Measurements from ENCODE around the gene DCDC2C. TPM values are rescaled to one million over a fixed set of nuclear protein-coding genes. Genes with fewer than 3 reads are reported as not detected.

Gene DCDC2C
- total and polyA plus RNA-seq, 2 of the 4 experiments (the other 2 are of a cell fraction), result not detected

GRCh38 chr2:3738454-3738853 is 35.1 kb downstream of the DCDC2C start:
- Histone ChIP-seq H4K8ac (ENCODE audit: low read depth in 2 of 2, low read length in 2 of 2) (no peak overlapping the region), H3K9ac (ENCODE audit: low read depth, low read length) (no peak overlapping the region), H3K79me1 (ENCODE audit: low read depth in 1 of 2, low read length in 2 of 2) (no peaks in the 10 kb centered on the region), H2AFZ (replicated peaks; ENCODE audit: low read length, poor library complexity) (no peak overlapping the region), H2BK15ac (ENCODE audit: low read depth, low read length) (no peak overlapping the region), H2AK9ac (replicated peaks; ENCODE audit: low read depth, low read length, poor library complexity) (no peak overlapping the region), H3K14ac (replicated peaks; ENCODE audit: low read depth, low read length) (no peak overlapping the region), H2BK120ac (ENCODE audit: low read depth, low read length) (no peak overlapping the region), H3K9me1 (ENCODE audit: insufficient read depth, low read length) (no peaks in the 10 kb centered on the region), H4K20me1 (ENCODE audit: insufficient read depth, low read length) (no peaks in the 10 kb centered on the region), H2BK5ac (ENCODE audit: low read depth, low read length, poor library complexity, severe bottlenecking) (no peak overlapping the region), H3K23ac (ENCODE audit: low read depth, low read length) (no peak overlapping the region), H3K4ac (ENCODE audit: low read depth, low read length) (no peak overlapping the region), H2AK5ac (ENCODE audit: low read depth, low read length) (no peak overlapping the region), H3K9me3 (ENCODE audit: control insufficient read depth, insufficient read depth, low read length) (no peaks in the 10 kb centered on the region), H3K4me1 (ENCODE audit: control insufficient read depth, insufficient read depth, low read length) (no peaks in the 10 kb centered on the region), H3K4me2 (ENCODE audit: low read depth, low read length) (no peak overlapping the region), H2BK20ac (ENCODE audit: low read depth, low read length) (no peak overlapping the region), H4K91ac (ENCODE audit: insufficient read depth, low read depth, low read length) (no peak overlapping the region), H4K5ac (ENCODE audit: low read depth, low read length) (no peak overlapping the region), H3K27ac (ENCODE audit: insufficient read depth, low read length) (no peak overlapping the region), H3K4me3 (ENCODE audit: insufficient read depth, low read depth, low read length) (no peak overlapping the region), H3K36me3 (ENCODE audit: control insufficient read depth, insufficient read depth, low read length) (no peaks in the 10 kb centered on the region), H3K18ac (ENCODE audit: low read depth, low read length) (no peak overlapping the region), H3K56ac (ENCODE audit: extremely low read depth, insufficient read depth, low read length) (no peak overlapping the region), H3K27me3 (ENCODE audit: control insufficient read depth, insufficient read depth, low read length) (peaks cover 14% of the 10 kb centered on the region)
- in situ Hi-C loops (cut with MboI; ENCODE audit: low sequenced_read_pairs), result no loop called here
- intact Hi-C loops (cut with micrococcal nuclease), result loop anchor here (1.0 kb wide), 2 partner anchors 42 to 89 kb away; no protein-coding TSS in a partner anchor
- no CpG with 5 or more reads among the region's 3 CpGs for WGBS, 2 experiments (ENCODE audit: extremely low coverage in 2 of 2, insufficient read length in 1 of 2)
- dilution Hi-C loops (cut with HindIII; ENCODE audit: low sequenced_read_pairs, unreplicated experiment), result no loop called here
- ATAC-seq (ENCODE audit: low read depth) (peak; percentile 96), DNase-seq (peak; percentile 54)
- POLR2A ChIA-PET (ENCODE audit: unreplicated experiment), result no interaction called here
- BruUV-seq (replicated peaks), result no TSS peak
- CTCF ChIA-PET, result interaction anchor here (0.6 to 1.2 kb wide), 5 partner anchors 10 to 110 kb away, joined by 3 to 6 read pairs (median 3); no protein-coding TSS in a partner anchor
- TF ChIP-seq RCOR1 (IDR thresholded peaks at IDR 0.05; ENCODE audit: insufficient replicate concordance, low read length) (no peak), RAD21 (IDR thresholded peaks at IDR 0.05; ENCODE audit: low read length) (peak; percentile 74), SMC3 (IDR thresholded peaks at IDR 0.05; ENCODE audit: low read depth, low read length) (peak; percentile 72), CTCF (conservative IDR thresholded peaks at IDR 0.05; ENCODE audit: low read depth, low read length) (peak; percentile 61), POLR2A (IDR thresholded peaks at IDR 0.05; ENCODE audit: low read depth, low read length) (no peak)
